GM21576 (cell line): ENCODE measurements around the gene CFAP43.

Experiments used
- ATAC-seq: cut with Tn5 transposase; IDR thresholded peaks from one replicate; pipeline ENCODE4 v1.9.1; 2021; ENCODE audit warnings: mild to moderate bottlenecking, moderate library complexity; ENCODE audit not compliant: unreplicated experiment

The CFAP43 gene

GRCh38 chr10:104099269-104099668 is 132.9 kb downstream of the CFAP43 start:
- ATAC-seq, result no peak

- no peak for ATAC-seq
Observed at GRCh38 chr10:104098358-104098925, 133.7 kb downstream of the CFAP43 start.

- no peak for ATAC-seq
Observed at GRCh38 chr10:104096692-104097091, 135.5 kb downstream of the CFAP43 start.

GRCh38 chr10:104092749-104093148 is 139.4 kb downstream of the CFAP43 start:
- no peak for ATAC-seq

GRCh38 chr10:104090611-104091010 is 141.6 kb downstream of the CFAP43 start:
- no peak for ATAC-seq

GRCh38 chr10:104089621-104090020 is 142.5 kb downstream of the CFAP43 start:
- ATAC-seq, result no peak

- ATAC-seq, result no peak
Observed at GRCh38 chr10:104088239-104088638, 143.9 kb downstream of the CFAP43 start.

- ATAC-seq, result no peak
Observed at GRCh38 chr10:104085801-104086400, 146.3 kb downstream of the CFAP43 start, which contains the start of gene COL17A1. TSS of gene COL17A1 (minus strand) at chr10:104085880. CDS start at chr10:104080673, 5,207 bp downstream.

GRCh38 chr10:104084482-104085142 is 147.6 kb downstream of the CFAP43 start:
- ATAC-seq, result no peak

GRCh38 chr10:104081998-104082397 is 150.2 kb downstream of the CFAP43 start:
- no peak for ATAC-seq

- no peak for ATAC-seq
Observed at GRCh38 chr10:104080762-104081161, 151.4 kb downstream of the CFAP43 start.
